Kidney (tissue), 14 donors: ENCODE results near the gene KCNQ1. TPM values are rescaled to one million over a fixed set of nuclear protein-coding genes. Genes with fewer than 3 reads are reported as not detected.

ENCODE experiments used
- DNase-seq, 5 donors: peaks; one replicate each; pipeline ENCODE4 v3.0.0-alpha.2; 2013 to 2020
- FAIRE-seq: peaks from 2 replicates; lab custom pipeline; 2012; peaks lifted over from hg19 to GRCh38; lab: Jason Lieb, UNC
- H3K27ac ChIP-seq, 2 donors: one replicate each; pipeline ENCODE4 v1.7.0; 2013; ENCODE audit warnings: low read depth in 2 of 2, low read length in 2 of 2, inconsistent platforms in 1 of 2
- H3K27me3 ChIP-seq: one replicate; pipeline ENCODE4 v1.7.1; 2013; ENCODE audit warnings: low read length, inconsistent platforms; ENCODE audit not compliant: control insufficient read depth, insufficient read depth
- H3K36me3 ChIP-seq, 3 donors: one replicate each; pipeline versions ENCODE4 v1.7.0 to v1.7.1; 2013; ENCODE audit warnings: low read length in 3 of 3, control low read depth in 1 of 3, inconsistent platforms in 1 of 3; ENCODE audit not compliant: insufficient read depth in 3 of 3, control insufficient read depth in 2 of 3
- H3K4me1 ChIP-seq, 3 donors: one replicate each; pipeline versions ENCODE4 v1.7.0 to v1.7.1; 2013; ENCODE audit warnings: low read length in 3 of 3, inconsistent platforms in 1 of 3, low read depth in 1 of 3; ENCODE audit not compliant: control insufficient read depth in 2 of 3, insufficient read depth in 2 of 3
- H3K4me3 ChIP-seq, 3 donors: one replicate each; pipeline versions ENCODE4 v1.7.0 to v1.8.1; 2013; ENCODE audit warnings: low read length in 3 of 3, control low read depth in 1 of 3, inconsistent platforms in 1 of 3
- H3K9ac ChIP-seq, 3 donors: one replicate each; pipeline versions ENCODE4 v1.7.0 to v1.7.1; 2013; ENCODE audit warnings: low read length in 3 of 3, control low read depth in 1 of 3, inconsistent platforms in 1 of 3
- H3K9me3 ChIP-seq, 3 donors: one replicate each; pipeline versions ENCODE4 v1.7.0 to v1.7.1; 2013; ENCODE audit warnings: low read length in 3 of 3, control low read depth in 1 of 3, inconsistent platforms in 1 of 3; ENCODE audit not compliant: control insufficient read depth in 2 of 3, insufficient read depth in 1 of 3
- CTCF ChIP-seq: IDR thresholded peaks from 3 replicates; pipeline ENCODE4 v1.5.1; 2012; ENCODE audit warnings: mild to moderate bottlenecking, moderate library complexity, borderline replicate concordance; ENCODE audit not compliant: insufficient read depth; ENCODE audit errors: extremely low read depth
- intact Hi-C: fragments of 100-400 bp; cut with DNase I; formaldehyde crosslinking; loops from one replicate; pipeline ENCODE4 v1.11.1; 2022
- polyA plus RNA-seq: library from polyadenylated mRNA; stranded (reverse); fragments of 350-450 nt; fragmentation: Illumina TruSeq; extraction: RNeasy Lipid Tissue Mini Kit (QIAGEN cat#74804); gene quantifications from one replicate; pipeline ENCODE4 v1.2.3, GENCODE V29; 2014; ENCODE audit warnings: low read depth, low replicate concordance; ENCODE audit not compliant: insufficient read depth
- total RNA-seq: library from RNA; stranded (reverse); fragmentation: NEBNext Ultra II Directional; extraction: Animal tissue kit (Norgen Biotek cat#: 25700); gene quantifications from one replicate; pipeline ENCODE4 v1.2.1, GENCODE V29; 2021
- donor health status: control.
- donor health status: control.
- donor health status: control.
- donor health status: control.
- donor health status: control.
- donor health status: DM: yes; HTN: yes; CAD: no.
- donor health status: Normal renal cell carcinoma (clear cell type).

KCNQ1 gene
- total and polyA plus RNA-seq, 2 donors from 2014 or later: 45.5 to 49.4 TPM

- TF ChIP-seq CTCF: no peak
- Histone ChIP-seq H3K27ac (no peak overlapping the region), H3K4me1 (peaks cover 0 to 4% (median 0%) of the 10 kb centered on the region in 3 donors), H3K27me3 (no peaks in the 10 kb centered on the region), H3K36me3 (no peaks in the 10 kb centered on the region), H3K4me3 (no peak overlapping the region), H3K9ac (no peak overlapping the region), H3K9me3 (no peaks in the 10 kb centered on the region)
- DNase-seq (peak in 2 of 5 donors; percentile 38 to 61), FAIRE-seq (no peak)
- intact Hi-C loops: no loop called here
Measured at GRCh38 chr11:2836315-2837095, 391.7 kb downstream of the KCNQ1 start.

- H3K9ac ChIP-seq: no peak overlapping the region
- intact Hi-C loops: no loop called here
- H3K27ac ChIP-seq: no peak overlapping the region
- no peaks in the 10 kb centered on the region for H3K27me3 ChIP-seq
- H3K4me3 ChIP-seq: no peak overlapping the region
- no peaks in the 10 kb centered on the region for H3K36me3 ChIP-seq
- no peak for TF ChIP-seq CTCF
- DNase-seq (peak; percentile 91 to 96 (median 93)), FAIRE-seq (no peak)
- H3K4me1 ChIP-seq: peaks cover 0 to 4% (median 0%) of the 10 kb centered on the region in 3 donors
- no peaks in the 10 kb centered on the region for H3K9me3 ChIP-seq
Measured at GRCh38 chr11:2837096-2837601, 392.3 kb downstream of the KCNQ1 start.

- H3K27ac ChIP-seq: no peak overlapping the region
- no peak for TF ChIP-seq CTCF
- FAIRE-seq (no peak), DNase-seq (no peak)
- H3K4me1 ChIP-seq: peaks cover 0 to 4% (median 0%) of the 10 kb centered on the region in 3 donors
- H3K36me3 ChIP-seq: no peaks in the 10 kb centered on the region
- no peaks in the 10 kb centered on the region for H3K27me3 ChIP-seq
- H3K4me3 ChIP-seq: no peak overlapping the region
- H3K9ac ChIP-seq: no peak overlapping the region
- no peaks in the 10 kb centered on the region for H3K9me3 ChIP-seq
- intact Hi-C loops: no loop called here
Measured at GRCh38 chr11:2837651-2838050, 392.8 kb downstream of the KCNQ1 start.
